Transverse colon (tissue), 4 donors: ENCODE data around the gene ACSF3. TPM values are rescaled to one million over a fixed set of nuclear protein-coding genes. Genes with fewer than 3 reads are reported as not detected.
A peak's percentile ranks its signal among the peaks of the same experiment; 100 is the strongest.

Source experiments
- DNase-seq: peaks from one replicate; pipeline ENCODE4 v3.0.0-alpha.2; 2019
- H3K27ac ChIP-seq, 4 donors: fragments of 200-600 bp; sonication (generic); 2 replicates each; pipeline ENCODE4 v1.5.1; 2016 to 2018; ENCODE audit warnings: inconsistent platforms in 4 of 4
- H3K27me3 ChIP-seq: fragments of 200-600 bp; sonication (generic); 2 replicates; pipeline ENCODE4 v1.5.1; 2017; ENCODE audit warnings: inconsistent platforms
- H3K36me3 ChIP-seq, 4 donors: fragments of 200-600 bp; sonication (generic); 2 replicates each; pipeline ENCODE4 v1.5.1; 2017 to 2019; ENCODE audit warnings: inconsistent platforms in 4 of 4
- H3K4me1 ChIP-seq, 4 donors: fragments of 200-600 bp; sonication (generic); 2 replicates each; pipeline ENCODE4 v1.5.1; 2017 to 2020; ENCODE audit warnings: inconsistent platforms in 4 of 4
- H3K4me3 ChIP-seq, 4 donors: fragments of 200-600 bp; sonication (generic); 1 replicate in 1 of 4; 2 replicates in 3 of 4; pipeline versions ENCODE4 v1.5.1 to v1.6.1; 2017 to 2019; ENCODE audit warnings: inconsistent platforms in 4 of 4
- H3K9me3 ChIP-seq, 2 donors: fragments of 200-600 bp; sonication (generic); 2 replicates each; pipeline ENCODE4 v1.5.1; 2017 to 2019; ENCODE audit warnings: inconsistent platforms in 2 of 2
- EP300 ChIP-seq: sonication (generic); formaldehyde crosslinking; IDR thresholded peaks from one replicate; pipeline ENCODE4 v1.6.1; 2017; ENCODE audit warnings: antibody characterized with exemption, low read depth
- POLR2A ChIP-seq: fragments of 450-650 bp; IDR thresholded peaks from one replicate; pipeline ENCODE4 v1.6.1; 2016; ENCODE audit warnings: antibody characterized with exemption, mild to moderate bottlenecking, moderate library complexity
- POLR2AphosphoS5 ChIP-seq, 3 donors: sonication (generic); formaldehyde crosslinking; IDR thresholded peaks; one replicate each; pipeline ENCODE4 v1.6.1; 2016; ENCODE audit warnings: antibody characterized with exemption in 3 of 3
- WGBS, 2 donors: methylation state at CpG; one replicate each; pipeline ENCODE4 v1.1.5; 2018; ENCODE audit warnings: low coverage in 1 of 2; 5-methylcytosine and 5-hydroxymethylcytosine counted together
- in situ Hi-C, 4 donors: fragments of 200-750 bp; cut with MboI; loops; one replicate each; pipeline versions ENCODE4 v1.15.0 to v1.15.1; 2017; ENCODE audit warnings: low sequenced_read_pairs in 3 of 4, low pct_ligation_motif_present in 1 of 4, low pct_unique_long_range_greater_than_20kb in 1 of 4
- intact Hi-C: fragments of 100-400 bp; cut with DNase I; formaldehyde crosslinking; loops from one replicate; pipeline ENCODE4 v1.15.1; 2023; ENCODE audit warnings: low total_unique reads
- total RNA-seq, 4 donors: library from RNA; depleted of rRNA; stranded (reverse); fragments of >200 nt; gene quantifications; one replicate each; pipeline ENCODE4 v1.1.0, GENCODE V29; 2016
- TF ChIP-seq, protein P1 (sequence below), 5 experiments: fragments of 200-600 bp in 3 of 5; fragments of 450-650 bp in 2 of 5; sonication (generic) in 3 of 5; IDR thresholded peaks; 1 replicate in 2 of 5; 2 replicates in 3 of 5; pipeline ENCODE4 v1.5.1; 2016 to 2017; ENCODE audit warnings: antibody characterized with exemption in 5 of 5, inconsistent platforms in 3 of 5, mild to moderate bottlenecking in 2 of 5, moderate library complexity in 1 of 5

ACSF3 gene
- total RNA-seq, 4 donors from 2014 or later, result 54.5 to 120 (median 75.8) TPM

DNA sequence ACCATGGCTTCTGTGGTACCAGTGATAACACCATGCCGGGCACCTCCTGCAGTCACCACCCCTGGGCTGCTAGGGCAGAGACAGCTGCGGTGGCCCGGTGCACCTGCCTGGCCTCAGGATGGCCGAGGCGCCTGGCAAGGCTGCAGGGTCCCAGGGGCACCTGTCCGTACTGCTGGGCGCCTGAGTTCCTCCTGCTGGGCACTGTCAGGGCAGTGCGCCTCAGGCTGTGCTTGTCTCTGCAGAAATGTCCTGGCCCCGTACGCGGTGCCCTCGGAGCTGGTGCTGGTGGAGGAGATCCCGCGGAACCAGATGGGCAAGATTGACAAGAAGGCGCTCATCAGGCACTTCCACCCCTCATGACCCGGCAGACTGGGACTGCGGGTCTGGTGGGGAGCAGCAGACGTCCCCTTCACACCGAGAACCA, 60.2 kb downstream of the ACSF3 start:
- 60% methylated on average over 17 of the region's 19 CpGs; no CpG with 5 or more reads in 1 of the 2 donors for WGBS, 2 donors
- no peak for DNase-seq
- TF ChIP-seq, protein P1, sequence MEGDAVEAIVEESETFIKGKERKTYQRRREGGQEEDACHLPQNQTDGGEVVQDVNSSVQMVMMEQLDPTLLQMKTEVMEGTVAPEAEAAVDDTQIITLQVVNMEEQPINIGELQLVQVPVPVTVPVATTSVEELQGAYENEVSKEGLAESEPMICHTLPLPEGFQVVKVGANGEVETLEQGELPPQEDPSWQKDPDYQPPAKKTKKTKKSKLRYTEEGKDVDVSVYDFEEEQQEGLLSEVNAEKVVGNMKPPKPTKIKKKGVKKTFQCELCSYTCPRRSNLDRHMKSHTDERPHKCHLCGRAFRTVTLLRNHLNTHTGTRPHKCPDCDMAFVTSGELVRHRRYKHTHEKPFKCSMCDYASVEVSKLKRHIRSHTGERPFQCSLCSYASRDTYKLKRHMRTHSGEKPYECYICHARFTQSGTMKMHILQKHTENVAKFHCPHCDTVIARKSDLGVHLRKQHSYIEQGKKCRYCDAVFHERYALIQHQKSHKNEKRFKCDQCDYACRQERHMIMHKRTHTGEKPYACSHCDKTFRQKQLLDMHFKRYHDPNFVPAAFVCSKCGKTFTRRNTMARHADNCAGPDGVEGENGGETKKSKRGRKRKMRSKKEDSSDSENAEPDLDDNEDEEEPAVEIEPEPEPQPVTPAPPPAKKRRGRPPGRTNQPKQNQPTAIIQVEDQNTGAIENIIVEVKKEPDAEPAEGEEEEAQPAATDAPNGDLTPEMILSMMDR (IDR thresholded peaks at IDR 0.05), result no peak
- TF ChIP-seq POLR2A (no peak), POLR2AphosphoS5 (IDR thresholded peaks at IDR 0.05) (peak in 1 of 3 donors; percentile 4), EP300 (no peak)
- Histone ChIP-seq H3K36me3 (peaks cover 0 to 16% (median 0%) of the 10 kb centered on the region in 4 donors), H3K9me3 (no peaks in the 10 kb centered on the region), H3K27me3 (peaks cover 11% of the 10 kb centered on the region), H3K4me3 (no peak overlapping the region), H3K4me1 (peaks cover 10 to 18% (median 12%) of the 10 kb centered on the region in 4 donors), H3K27ac (no peak overlapping the region)
- intact Hi-C loops, result no loop called here
- in situ Hi-C loops, result loop anchor here in 2 of 4 donors (25.0 kb wide), 1 partner anchor 217 kb away; no protein-coding TSS in a partner anchor

DNA sequence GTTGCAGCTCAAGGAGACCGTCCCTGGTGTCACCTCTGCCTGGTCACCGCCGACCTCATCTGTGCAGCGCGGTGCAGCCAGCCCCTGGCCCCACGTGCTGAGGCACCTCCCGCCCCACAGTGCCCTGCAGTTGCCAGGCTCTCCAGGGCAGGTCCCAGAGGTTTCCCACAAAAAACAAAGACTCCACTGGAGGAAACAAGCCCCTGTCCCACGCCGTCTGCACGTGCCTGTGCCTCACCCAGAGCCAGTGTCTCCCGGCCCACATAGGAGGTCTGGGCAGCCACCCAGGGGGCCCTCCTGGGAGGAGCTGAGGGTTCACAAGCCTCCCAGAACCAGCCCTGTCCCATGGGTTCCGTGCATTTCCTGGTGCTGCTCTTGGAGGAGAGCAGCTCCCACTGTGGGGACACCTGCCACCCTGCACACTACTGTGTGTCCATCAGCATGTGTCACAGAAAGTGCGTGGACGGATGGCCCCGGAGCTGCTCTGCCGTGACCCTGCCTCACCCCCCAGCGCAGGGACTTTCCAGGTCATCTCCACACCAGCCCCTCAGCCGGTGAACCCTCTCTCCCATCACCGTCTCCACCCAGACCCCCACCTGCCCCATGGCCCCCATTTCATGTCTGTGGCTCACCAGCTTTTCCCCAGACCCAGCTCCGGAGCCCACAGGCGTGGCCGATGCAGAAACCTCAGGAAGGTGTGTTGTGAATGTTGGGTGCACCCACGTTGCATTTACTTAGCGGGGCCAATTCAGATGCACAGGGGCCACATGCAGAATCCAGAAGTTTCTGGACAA, 60.9 kb downstream of the ACSF3 start:
- no peak overlapping the region for H3K4me3 ChIP-seq
- peaks cover 10 to 18% (median 12%) of the 10 kb centered on the region in 4 donors for H3K4me1 ChIP-seq
- no peaks in the 10 kb centered on the region for H3K9me3 ChIP-seq
- H3K27ac ChIP-seq, result no peak overlapping the region
- no peak for DNase-seq
- peaks cover 11% of the 10 kb centered on the region for H3K27me3 ChIP-seq
- TF ChIP-seq EP300 (no peak), POLR2A (no peak), POLR2AphosphoS5 (IDR thresholded peaks at IDR 0.05) (no peak)
- TF ChIP-seq, protein P1 (IDR thresholded peaks at IDR 0.05), result no peak
- intact Hi-C loops (no loop called here), in situ Hi-C loops (loop anchor here in 2 of 4 donors (25.0 kb wide), 1 partner anchor 217 kb away; no protein-coding TSS in a partner anchor)
- H3K36me3 ChIP-seq, result peaks cover 0 to 10% (median 0%) of the 10 kb centered on the region in 4 donors
- 50% methylated on average over 22 of the region's 24 CpGs; no CpG with 5 or more reads in 1 of the 2 donors for WGBS, 2 donors

DNA sequence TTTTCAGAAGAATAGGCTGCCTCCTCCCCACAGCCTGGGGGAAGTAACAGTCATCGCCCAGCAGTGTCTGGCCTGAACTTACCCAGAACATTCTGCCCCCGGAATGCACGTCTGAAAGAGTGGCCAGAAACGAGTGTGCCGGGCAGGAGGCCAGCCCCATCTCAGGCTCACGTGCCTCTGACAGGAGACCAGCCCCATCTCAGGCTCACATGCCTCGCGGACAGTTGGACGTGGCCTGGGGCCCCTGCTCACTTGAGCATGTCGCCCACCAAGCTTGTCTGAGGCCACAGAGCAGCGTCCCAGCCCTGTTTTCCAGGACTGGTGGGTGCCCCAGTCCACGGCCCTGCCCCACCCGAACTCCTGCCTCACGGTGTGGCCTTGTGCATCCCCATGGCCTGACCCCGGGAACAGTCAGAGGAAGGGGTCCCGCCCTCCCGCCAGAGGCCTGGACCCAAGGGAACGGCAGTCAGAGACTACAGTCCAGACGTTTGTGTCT, 61.6 kb downstream of the ACSF3 start:
- in situ Hi-C loops, result loop anchor here in 2 of 4 donors (25.0 kb wide), 1 partner anchor 218 kb away; no protein-coding TSS in a partner anchor

DNA sequence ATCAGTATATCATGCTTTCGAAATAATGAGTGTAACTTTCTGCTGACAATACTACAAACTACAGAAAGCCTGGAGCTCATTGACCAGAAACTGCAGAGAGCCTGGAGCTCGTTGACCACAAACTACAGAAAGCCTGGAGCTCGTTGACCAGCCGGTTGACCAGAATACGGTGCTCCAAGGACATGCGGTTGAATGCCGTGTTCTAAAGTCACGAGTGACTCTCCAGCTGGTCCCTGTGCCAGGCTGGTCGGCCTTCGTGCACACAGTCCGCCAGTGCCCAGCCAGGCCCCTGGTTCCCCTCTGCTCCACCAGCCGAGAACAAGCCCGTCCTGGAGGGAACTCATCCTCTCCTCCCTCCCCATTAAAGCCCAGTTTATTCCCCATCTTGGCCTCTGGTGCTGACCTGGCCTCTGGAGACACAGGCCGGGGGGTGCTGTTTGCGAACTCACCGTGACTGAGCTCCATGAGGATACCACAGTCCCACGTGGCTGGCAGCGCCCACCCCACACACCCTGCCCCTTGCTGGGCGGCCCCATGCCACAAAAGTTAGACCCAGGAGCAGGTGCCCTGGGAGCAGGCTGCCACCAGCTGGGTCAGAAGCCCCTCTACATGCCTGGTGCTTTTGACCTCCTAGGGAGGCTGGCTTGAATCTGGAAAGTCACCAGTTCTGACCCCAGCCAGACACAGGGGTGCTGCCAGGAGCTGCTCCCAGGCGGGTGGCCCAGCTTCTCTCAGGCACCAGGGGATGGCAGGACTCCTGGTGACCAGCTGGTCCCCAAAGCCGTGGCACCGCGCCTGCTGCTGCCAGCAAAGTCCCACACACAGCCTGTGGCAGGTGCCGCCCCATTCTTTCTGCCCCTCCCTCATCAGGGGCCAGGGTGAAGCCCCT, 62.4 kb downstream of the ACSF3 start:
- intact Hi-C loops, result no loop called here
- Histone ChIP-seq H3K27ac (no peak overlapping the region), H3K4me3 (no peak overlapping the region), H3K9me3 (no peaks in the 10 kb centered on the region), H3K36me3 (peaks cover 0 to 8% (median 0%) of the 10 kb centered on the region in 4 donors), H3K4me1 (peaks cover 10 to 18% (median 12%) of the 10 kb centered on the region in 4 donors), H3K27me3 (peaks cover 11% of the 10 kb centered on the region)
- WGBS, 2 donors, result 39 to 65% methylated on average over 9 to 20 of the region's 24 CpGs
- DNase-seq, result no peak
- in situ Hi-C loops, result loop anchor here in 2 of 4 donors (25.0 kb wide), 1 partner anchor 219 kb away; no protein-coding TSS in a partner anchor
- TF ChIP-seq POLR2A (peak; percentile 19), EP300 (no peak)

More for the DNA sequence above, 61.6 kb downstream of the ACSF3 start:
- H3K4me3 ChIP-seq, result no peak overlapping the region
- TF ChIP-seq POLR2AphosphoS5 (IDR thresholded peaks at IDR 0.05), result peak; percentile 40 to 66 (median 46)
- TF ChIP-seq POLR2A, result no peak
- TF ChIP-seq EP300, result no peak
- WGBS, 2 donors, result 22 to 31% methylated on average over 2 to 19 of the region's 19 CpGs
- intact Hi-C loops, result no loop called here
- no peak overlapping the region for H3K27ac ChIP-seq
- peak; percentile 64 for DNase-seq
- H3K36me3 ChIP-seq, result peaks cover 0 to 10% (median 0%) of the 10 kb centered on the region in 4 donors
- no peaks in the 10 kb centered on the region for H3K9me3 ChIP-seq
- H3K4me1 ChIP-seq, result peaks cover 10 to 18% (median 12%) of the 10 kb centered on the region in 4 donors
- peaks cover 11% of the 10 kb centered on the region for H3K27me3 ChIP-seq
